BJ (cell line): ENCODE measurements around the gene RGS11. TPM values are rescaled to one million over a fixed set of nuclear protein-coding genes. Genes with fewer than 3 reads are reported as not detected.
"Not testable (repeated sequence)": the region's sequence is repeated elsewhere in the genome, so short reads cannot be mapped to it uniquely, and the experiment has no call there.

Experiments
- CTCF ChIA-PET: fragments of 350-600 bp; formaldehyde crosslinking; extraction: SDS; loops from one replicate; lab custom pipeline; 2021; ENCODE audit warnings: antibody characterized with exemption, inconsistent platforms; lab: Yijun Ruan, JAX
- POLR2A ChIA-PET: fragments of 300-600 bp; sonication (Branson Sonifier 250); formaldehyde crosslinking; extraction: SDS; loops from one replicate; lab custom pipeline; 2021; ENCODE audit warnings: antibody characterized with exemption; lab: Charles Lee
- DNase-seq: peaks from one replicate; pipeline ENCODE4 v3.0.0-alpha.2; 2011; ENCODE audit warnings: low read depth
- H3K27me3 ChIP-seq: 2 replicates; pipeline ENCODE4 v1.6.0; 2011; ENCODE audit warnings: low read length; ENCODE audit not compliant: control insufficient read depth, insufficient read depth
- H3K36me3 ChIP-seq: 2 replicates; pipeline ENCODE4 v1.5.1; 2011; ENCODE audit warnings: low read length; ENCODE audit not compliant: control insufficient read depth, insufficient read depth
- H3K4me3 ChIP-seq: 2 replicates; pipeline ENCODE4 v1.5.1; 2011; ENCODE audit warnings: low read depth, mild to moderate bottlenecking, control low read depth, low read length
- CTCF ChIP-seq: IDR thresholded peaks from 2 replicates; pipeline ENCODE4 v1.5.1; 2011; ENCODE audit warnings: low read depth, mild to moderate bottlenecking, control low read depth, inconsistent platforms, low read length, moderate library complexity; ENCODE audit not compliant: insufficient read depth
- polyA plus RNA-seq: library from polyadenylated mRNA; depleted of rRNA; stranded (reverse); fragments of >200 nt; gene quantifications from 2 replicates; pipeline ENCODE4 v1.2.3, GENCODE V29; 2011

The RGS11 gene
- polyA plus RNA-seq, 1 experiment: 2.2 TPM

- Histone ChIP-seq H3K27me3 (no peaks in the 10 kb centered on the region), H3K36me3 (peaks cover 1% of the 10 kb centered on the region; the same call in 1 of the 2 replicates), H3K4me3 (no peak overlapping the region)
- no peak for TF ChIP-seq CTCF
- ChIA-PET POLR2A (no interaction called here), CTCF (no interaction called here)
- no peak for DNase-seq
Measured at GRCh38 chr16:268141-269053, 7.3 kb downstream of the RGS11 start.

- POLR2A ChIA-PET, CTCF ChIA-PET, H3K4me3 ChIP-seq, H3K36me3 ChIP-seq, DNase-seq, H3K27me3 ChIP-seq: not testable (repeated sequence)
Measured at GRCh38 chr16:267562-267961, 8.2 kb downstream of the RGS11 start.

GRCh38 chr16:266258-267164 is 9.2 kb downstream of the RGS11 start:
- no peak for TF ChIP-seq CTCF
- no peaks in the 10 kb centered on the region for H3K27me3 ChIP-seq
- ChIA-PET POLR2A (no interaction called here), CTCF (no interaction called here)
- no peak overlapping the region for H3K4me3 ChIP-seq
- no peak for DNase-seq
- H3K36me3 ChIP-seq: peaks cover 7% of the 10 kb centered on the region

GRCh38 chr16:265711-266110 is 10.0 kb downstream of the RGS11 start:
- Histone ChIP-seq H3K36me3 (peaks cover 7% of the 10 kb centered on the region), H3K27me3 (no peaks in the 10 kb centered on the region), H3K4me3 (no peak overlapping the region)
- ChIA-PET CTCF (no interaction called here), POLR2A (no interaction called here)
- TF ChIP-seq CTCF: no peak
- no peak for DNase-seq

GRCh38 chr16:265002-265529 is 10.7 kb downstream of the RGS11 start:
- no peak for TF ChIP-seq CTCF
- H3K4me3 ChIP-seq: no peak overlapping the region
- ChIA-PET CTCF (no interaction called here), POLR2A (no interaction called here)
- DNase-seq: no peak
- no peaks in the 10 kb centered on the region for H3K27me3 ChIP-seq
- peaks cover 11% of the 10 kb centered on the region for H3K36me3 ChIP-seq
